ENCODE measurements around the gene SFTPB. TPM values are rescaled to one million over a fixed set of nuclear protein-coding genes. Genes with fewer than 3 reads are reported as not detected.

Gene SFTPB
- total RNA-seq, 2 donors from 2014 or later = 0.29 to 17.3 TPM

DNA sequence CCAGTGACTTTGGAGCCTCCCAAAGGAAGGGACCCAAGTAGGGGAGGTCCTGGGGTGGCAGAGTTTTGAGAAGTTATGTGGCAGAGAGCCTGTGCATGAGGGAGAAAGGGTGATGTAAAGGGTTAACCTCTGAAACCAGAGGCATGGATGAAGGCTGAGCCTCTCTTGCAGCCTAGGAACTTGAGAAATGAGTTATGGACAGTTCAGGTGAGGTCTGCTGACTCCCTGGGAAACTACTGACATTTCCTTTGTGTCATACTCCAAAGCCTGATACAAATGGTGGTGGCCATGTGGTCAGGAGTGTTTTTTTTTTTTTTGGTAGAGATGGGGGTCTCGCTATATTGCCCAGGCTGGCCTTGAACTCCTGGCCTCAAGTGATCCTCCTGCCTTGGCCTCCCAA is 13.8 kb upstream of the SFTPB start:
- no peak for DNase-seq
- H3K4me3 ChIP-seq = no peak overlapping the region
- TF ChIP-seq, protein P1, sequence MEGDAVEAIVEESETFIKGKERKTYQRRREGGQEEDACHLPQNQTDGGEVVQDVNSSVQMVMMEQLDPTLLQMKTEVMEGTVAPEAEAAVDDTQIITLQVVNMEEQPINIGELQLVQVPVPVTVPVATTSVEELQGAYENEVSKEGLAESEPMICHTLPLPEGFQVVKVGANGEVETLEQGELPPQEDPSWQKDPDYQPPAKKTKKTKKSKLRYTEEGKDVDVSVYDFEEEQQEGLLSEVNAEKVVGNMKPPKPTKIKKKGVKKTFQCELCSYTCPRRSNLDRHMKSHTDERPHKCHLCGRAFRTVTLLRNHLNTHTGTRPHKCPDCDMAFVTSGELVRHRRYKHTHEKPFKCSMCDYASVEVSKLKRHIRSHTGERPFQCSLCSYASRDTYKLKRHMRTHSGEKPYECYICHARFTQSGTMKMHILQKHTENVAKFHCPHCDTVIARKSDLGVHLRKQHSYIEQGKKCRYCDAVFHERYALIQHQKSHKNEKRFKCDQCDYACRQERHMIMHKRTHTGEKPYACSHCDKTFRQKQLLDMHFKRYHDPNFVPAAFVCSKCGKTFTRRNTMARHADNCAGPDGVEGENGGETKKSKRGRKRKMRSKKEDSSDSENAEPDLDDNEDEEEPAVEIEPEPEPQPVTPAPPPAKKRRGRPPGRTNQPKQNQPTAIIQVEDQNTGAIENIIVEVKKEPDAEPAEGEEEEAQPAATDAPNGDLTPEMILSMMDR (IDR thresholded peaks at IDR 0.05) = no peak
- no peaks in the 10 kb centered on the region for H3K4me1 ChIP-seq
- no peaks in the 10 kb centered on the region for H3K9me3 ChIP-seq
- H3K36me3 ChIP-seq = no peaks in the 10 kb centered on the region
- H3K27ac ChIP-seq = no peak overlapping the region
- no peaks in the 10 kb centered on the region for H3K27me3 ChIP-seq
- intact Hi-C loops (cut with DNase I) = no loop called here
- no peak overlapping the region for H3K9ac ChIP-seq (ENCODE audit: low read depth in 2 of 2, low read length in 2 of 2)

DNA sequence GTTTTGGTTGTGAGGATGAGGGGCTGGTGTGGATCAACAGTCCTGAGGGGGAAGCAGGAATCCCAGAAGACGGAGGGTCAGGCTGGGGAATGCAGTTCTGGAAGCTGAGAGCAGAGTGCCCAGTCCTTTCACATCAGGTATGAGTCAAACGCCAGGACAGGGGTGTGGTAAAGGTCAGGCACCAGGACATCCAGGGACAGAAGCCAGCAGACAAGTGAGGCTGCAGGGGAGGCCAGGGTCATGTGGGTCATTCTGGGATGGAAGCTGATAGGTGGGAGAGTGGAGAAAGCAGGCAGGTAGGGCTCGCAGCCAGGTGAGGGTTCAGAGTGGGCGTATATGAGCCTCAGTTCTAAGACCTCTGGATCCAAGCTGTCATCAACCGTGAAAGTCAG is 13.4 kb upstream of the SFTPB start:
- Histone ChIP-seq H3K4me1 (no peaks in the 10 kb centered on the region), H3K9ac (ENCODE audit: low read depth in 2 of 2, low read length in 2 of 2) (no peak overlapping the region), H3K36me3 (no peaks in the 10 kb centered on the region), H3K27me3 (no peaks in the 10 kb centered on the region), H3K9me3 (no peaks in the 10 kb centered on the region), H3K4me3 (no peak overlapping the region), H3K27ac (no peak overlapping the region)
- intact Hi-C loops (cut with DNase I) = no loop called here
- DNase-seq = no peak
- TF ChIP-seq, protein P1 (IDR thresholded peaks at IDR 0.05) = no peak

DNA sequence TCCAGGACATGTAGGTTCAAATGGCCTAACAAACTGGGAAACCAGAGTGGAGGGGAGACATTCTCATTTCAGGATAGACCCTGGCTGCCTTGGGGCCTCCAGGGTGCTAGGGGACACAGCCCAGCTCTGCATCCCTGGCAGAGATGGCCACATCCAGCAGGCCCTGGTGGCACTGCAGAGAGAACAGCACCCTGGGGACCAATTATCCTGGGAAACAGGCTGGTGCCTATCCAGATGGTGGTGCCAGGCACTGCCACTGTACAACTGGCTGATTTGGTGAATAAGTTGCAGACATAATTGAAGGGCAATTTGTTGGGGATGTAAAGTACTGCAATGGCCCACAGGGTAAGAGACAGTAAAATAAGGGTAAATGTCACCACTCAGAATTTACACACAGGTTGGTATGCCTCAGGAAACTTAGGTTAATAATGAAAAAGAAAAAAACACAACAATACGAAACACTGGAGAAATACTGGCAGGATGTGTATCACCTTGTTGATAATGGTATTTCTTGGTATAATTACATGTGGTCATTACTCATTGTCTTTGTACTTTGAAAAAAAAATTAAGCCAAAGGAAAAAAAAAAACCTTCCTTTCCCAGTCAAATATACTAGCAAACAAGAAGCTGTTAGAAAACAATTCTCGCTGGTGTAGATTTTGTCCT is 12.8 kb upstream of the SFTPB start:
- H3K27ac ChIP-seq = no peak overlapping the region
- intact Hi-C loops (cut with DNase I) = no loop called here
- no peaks in the 10 kb centered on the region for H3K9me3 ChIP-seq
- no peaks in the 10 kb centered on the region for H3K36me3 ChIP-seq
- H3K4me1 ChIP-seq = no peaks in the 10 kb centered on the region
- no peaks in the 10 kb centered on the region for H3K27me3 ChIP-seq
- no peak overlapping the region for H3K4me3 ChIP-seq
- no peak for DNase-seq
- H3K9ac ChIP-seq (ENCODE audit: low read depth in 2 of 2, low read length in 2 of 2) = no peak overlapping the region
- TF ChIP-seq, protein P1 (IDR thresholded peaks at IDR 0.05) = no peak

DNA sequence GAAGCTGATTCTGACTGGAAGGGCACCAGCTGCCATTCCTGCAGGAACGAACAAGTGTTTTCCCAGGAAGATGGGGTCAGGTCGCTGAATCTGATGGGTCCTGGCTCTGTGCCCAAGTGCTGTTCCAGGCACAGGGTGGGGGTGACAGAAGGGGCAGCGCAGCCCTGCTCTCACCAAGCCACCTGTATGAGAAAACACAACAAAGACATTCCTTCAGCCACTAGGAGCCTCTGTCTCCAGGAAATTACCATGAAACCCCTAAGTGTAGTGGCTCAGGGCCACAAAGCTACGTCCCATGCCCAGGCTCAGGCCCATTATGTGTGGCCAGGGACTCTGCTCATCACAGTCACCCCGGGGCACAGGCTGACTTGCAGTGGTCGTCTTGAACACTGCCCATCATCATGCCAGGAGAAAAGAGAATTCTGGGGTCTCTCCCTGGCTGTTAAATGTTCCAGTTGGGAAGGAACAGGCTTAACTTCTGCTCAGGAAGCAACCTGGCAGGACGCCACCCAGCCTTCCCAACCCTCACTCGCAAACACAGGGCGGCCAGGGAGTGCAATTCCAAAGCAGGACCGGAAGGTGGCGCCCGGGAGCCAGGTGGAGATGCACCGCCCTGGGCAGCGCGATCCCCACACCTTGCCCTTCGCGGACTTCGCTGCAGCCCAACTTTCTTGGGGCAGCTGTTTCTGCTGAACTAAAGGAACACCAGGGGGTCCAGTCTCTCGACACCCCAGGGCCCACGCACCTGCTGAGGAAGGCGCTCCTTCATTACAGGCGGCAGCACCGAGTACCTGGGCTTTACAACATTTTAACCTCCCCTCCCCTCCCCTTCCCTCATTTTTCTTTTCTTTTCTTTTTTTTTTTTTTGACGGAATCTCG is 11.0 kb upstream of the SFTPB start:
- Histone ChIP-seq H3K4me3 (no peak overlapping the region), H3K4me1 (no peaks in the 10 kb centered on the region), H3K9ac (ENCODE audit: low read depth in 2 of 2, low read length in 2 of 2) (no peak overlapping the region), H3K27ac (no peak overlapping the region), H3K9me3 (no peaks in the 10 kb centered on the region), H3K27me3 (no peaks in the 10 kb centered on the region), H3K36me3 (no peaks in the 10 kb centered on the region)
- TF ChIP-seq, protein P1 (IDR thresholded peaks at IDR 0.05) = peak; percentile 98
- peak; percentile 89 for DNase-seq
- intact Hi-C loops (cut with DNase I) = loop anchor here (1.0 kb wide), 1 partner anchor 28 kb away; no protein-coding TSS in a partner anchor

DNA sequence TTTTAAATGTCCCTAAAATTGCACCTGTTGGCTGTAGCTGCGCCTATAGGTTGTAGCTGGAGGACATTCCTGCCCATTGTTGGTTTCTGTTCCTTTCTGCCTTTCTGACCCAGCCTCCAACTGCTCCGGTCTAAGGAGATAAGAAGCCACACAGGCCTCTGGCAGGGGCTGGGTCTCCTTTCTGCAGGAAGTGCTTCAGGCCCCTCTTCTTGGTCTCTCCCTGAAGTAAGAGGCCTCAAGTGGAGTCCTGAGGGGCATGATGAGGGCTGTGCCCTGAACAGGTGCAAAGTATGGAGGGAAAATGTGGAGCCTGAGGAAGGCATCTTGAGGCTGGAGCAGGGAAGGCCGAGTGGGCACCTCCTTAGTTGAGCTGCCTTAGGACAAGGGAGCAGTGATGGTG is 10.4 kb upstream of the SFTPB start:
- H3K4me3 ChIP-seq = no peak overlapping the region
- no peak overlapping the region for H3K27ac ChIP-seq
- H3K36me3 ChIP-seq = no peaks in the 10 kb centered on the region
- no peak for DNase-seq
- intact Hi-C loops (cut with DNase I) = no loop called here
- H3K4me1 ChIP-seq = no peaks in the 10 kb centered on the region
- no peak overlapping the region for H3K9ac ChIP-seq (ENCODE audit: low read depth in 2 of 2, low read length in 2 of 2)
- TF ChIP-seq, protein P1 (IDR thresholded peaks at IDR 0.05) = no peak
- H3K27me3 ChIP-seq = no peaks in the 10 kb centered on the region
- H3K9me3 ChIP-seq = no peaks in the 10 kb centered on the region
